ENCODE data around the gene LILRA6. TPM values are rescaled to one million over a fixed set of nuclear protein-coding genes. Genes with fewer than 3 reads are reported as not detected.

LILRA6 gene
- total RNA-seq, 1 experiment from 2014 or later, result not detected

DNA sequence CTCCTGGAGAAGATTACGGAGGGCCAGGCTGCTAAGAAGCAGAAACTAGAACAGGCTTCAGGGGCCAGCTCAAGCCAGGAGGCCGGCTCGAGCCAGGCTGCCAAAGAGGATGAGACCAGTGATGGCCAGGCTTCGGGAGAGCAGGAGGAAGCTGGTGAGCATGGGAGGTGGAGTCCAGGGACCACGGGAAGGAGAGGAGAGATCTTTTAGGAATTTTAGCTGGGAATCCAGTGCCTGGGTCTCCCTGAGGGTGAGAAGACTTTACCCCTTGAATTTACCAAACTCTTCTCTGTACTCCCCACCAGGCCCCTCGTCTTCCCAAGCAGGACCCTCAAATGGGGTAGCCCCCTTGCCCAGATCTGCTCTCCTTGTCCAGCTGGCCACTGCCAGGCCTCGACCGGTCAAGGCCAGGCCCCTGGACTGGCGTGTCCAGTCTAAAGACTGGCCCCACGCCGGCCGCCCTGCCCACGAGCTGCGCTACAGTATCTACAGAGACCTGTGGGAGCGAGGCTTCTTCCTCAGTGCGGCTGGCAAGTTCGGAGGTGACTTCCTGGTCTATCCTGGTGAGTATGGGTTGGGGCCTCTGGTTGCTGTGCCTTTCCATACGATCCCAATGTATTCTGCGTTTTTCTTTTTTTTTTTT, 50.7 kb downstream of the LILRA6 start:
- H3K4me3 ChIP-seq (replicated peaks in 1 of 2; ENCODE audit: low read depth in 1 of 2, low read length in 2 of 2), result peak overlapping the region; percentile 80 to 91
- peak overlapping the region; percentile 100 for H3K27ac ChIP-seq (ENCODE audit: low read depth, low read length)
- H3K4me2 ChIP-seq (ENCODE audit: low read length), result peak overlapping the region; percentile 99
- no peaks in the 10 kb centered on the region for H3K9me3 ChIP-seq (ENCODE audit: control insufficient read depth in 1 of 2, insufficient read depth in 1 of 2, low read depth in 1 of 2, low read length in 2 of 2)
- H3K36me3 ChIP-seq (ENCODE audit: control insufficient read depth in 1 of 2, insufficient read depth in 2 of 2, low read length in 2 of 2), result peaks cover 10 to 17% of the 10 kb centered on the region in 2 experiments
- no peaks in the 10 kb centered on the region for H3K9me2 ChIP-seq (ENCODE audit: insufficient read depth)
- ChIA-PET CTCF (interaction anchor here (1.4 kb wide), 1 partner anchor 22 kb away, joined by 5 read pairs; no protein-coding TSS in a partner anchor), POLR2A (interaction anchor here (2.7 to 7.0 kb wide), 3 partner anchors 9 to 18 kb away, joined by 9 to 126 read pairs (median 16); partner anchors contain the start of gene RPS9), RAD21 (ENCODE audit: low non-redundant PET in 1 of 2, low total read pairs in 2 of 2, uncharacterized antibody in 2 of 2, unreplicated experiment in 2 of 2) (interaction anchor here in 1 of 2 experiments (0.7 kb wide), 1 partner anchor 46 kb away, joined by 3 read pairs; no protein-coding TSS in a partner anchor)
- H2AFZ ChIP-seq (ENCODE audit: low read depth, low read length, poor library complexity, severe bottlenecking), result no peak overlapping the region
- H3K4me1 ChIP-seq (ENCODE audit: control insufficient read depth in 1 of 2, insufficient read depth in 2 of 2, low read length in 2 of 2), result peaks cover 13 to 21% of the 10 kb centered on the region in 2 experiments
- TF ChIP-seq ZNF274 (IDR thresholded peaks at IDR 0.05; ENCODE audit: low read depth, low read length) (no peak), CEBPB (IDR thresholded peaks at IDR 0.05; ENCODE audit: low read depth) (no peak), JUND (IDR thresholded peaks at IDR 0.05) (no peak), ZFX (IDR thresholded peaks at IDR 0.05) (no peak), POLR2A (IDR thresholded peaks at IDR 0.05; ENCODE audit: borderline replicate concordance, extremely low read depth, insufficient read depth, insufficient read length) (no peak), EZH2 (IDR thresholded peaks at IDR 0.05) (no peak), EZH2phosphoT487 (IDR thresholded peaks at IDR 0.05; ENCODE audit: borderline replicate concordance) (no peak), RAD21 (IDR thresholded peaks at IDR 0.05; ENCODE audit: low read depth) (no peak), POLR2AphosphoS5 (IDR thresholded peaks at IDR 0.05; ENCODE audit: low read depth, low read length) (no peak), SRF (IDR thresholded peaks at IDR 0.05; ENCODE audit: low read depth) (no peak)
- TF ChIP-seq, protein P1, sequence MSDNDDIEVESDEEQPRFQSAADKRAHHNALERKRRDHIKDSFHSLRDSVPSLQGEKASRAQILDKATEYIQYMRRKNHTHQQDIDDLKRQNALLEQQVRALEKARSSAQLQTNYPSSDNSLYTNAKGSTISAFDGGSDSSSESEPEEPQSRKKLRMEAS (IDR thresholded peaks at IDR 0.05), result no peak
- TF ChIP-seq, protein P2, sequence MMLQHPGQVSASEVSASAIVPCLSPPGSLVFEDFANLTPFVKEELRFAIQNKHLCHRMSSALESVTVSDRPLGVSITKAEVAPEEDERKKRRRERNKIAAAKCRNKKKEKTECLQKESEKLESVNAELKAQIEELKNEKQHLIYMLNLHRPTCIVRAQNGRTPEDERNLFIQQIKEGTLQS (IDR thresholded peaks at IDR 0.05), result no peak
- TF ChIP-seq, protein P3, sequence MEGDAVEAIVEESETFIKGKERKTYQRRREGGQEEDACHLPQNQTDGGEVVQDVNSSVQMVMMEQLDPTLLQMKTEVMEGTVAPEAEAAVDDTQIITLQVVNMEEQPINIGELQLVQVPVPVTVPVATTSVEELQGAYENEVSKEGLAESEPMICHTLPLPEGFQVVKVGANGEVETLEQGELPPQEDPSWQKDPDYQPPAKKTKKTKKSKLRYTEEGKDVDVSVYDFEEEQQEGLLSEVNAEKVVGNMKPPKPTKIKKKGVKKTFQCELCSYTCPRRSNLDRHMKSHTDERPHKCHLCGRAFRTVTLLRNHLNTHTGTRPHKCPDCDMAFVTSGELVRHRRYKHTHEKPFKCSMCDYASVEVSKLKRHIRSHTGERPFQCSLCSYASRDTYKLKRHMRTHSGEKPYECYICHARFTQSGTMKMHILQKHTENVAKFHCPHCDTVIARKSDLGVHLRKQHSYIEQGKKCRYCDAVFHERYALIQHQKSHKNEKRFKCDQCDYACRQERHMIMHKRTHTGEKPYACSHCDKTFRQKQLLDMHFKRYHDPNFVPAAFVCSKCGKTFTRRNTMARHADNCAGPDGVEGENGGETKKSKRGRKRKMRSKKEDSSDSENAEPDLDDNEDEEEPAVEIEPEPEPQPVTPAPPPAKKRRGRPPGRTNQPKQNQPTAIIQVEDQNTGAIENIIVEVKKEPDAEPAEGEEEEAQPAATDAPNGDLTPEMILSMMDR (IDR thresholded peaks at IDR 0.05 in 2 of 3, conservative IDR thresholded peaks at IDR 0.05 in 1 of 3; ENCODE audit: borderline replicate concordance in 1 of 3, insufficient read depth in 1 of 3, low read depth in 2 of 3, low read length in 2 of 3), result no peak
- intact Hi-C loops (cut with micrococcal nuclease), result no loop called here
- no TSS peak for BruUV-seq (replicated peaks)
- DNase-seq (ENCODE audit: low read depth, low spot score), result no peak
- H4K20me1 ChIP-seq (ENCODE audit: insufficient read depth), result no peaks in the 10 kb centered on the region
- H3K27me3 ChIP-seq (ENCODE audit: insufficient read depth, low read length), result no peaks in the 10 kb centered on the region
- H3K79me2 ChIP-seq (ENCODE audit: insufficient read depth, low read length), result peaks cover 44% of the 10 kb centered on the region
- peak overlapping the region; percentile 92 for H3K9ac ChIP-seq (ENCODE audit: low read length)
- ATAC-seq, result no peak

Measured in HCT116 (cell line).